ENCODE data around the gene ENDOD1. TPM values are rescaled to one million over a fixed set of nuclear protein-coding genes. Genes with fewer than 3 reads are reported as not detected.

ENDOD1 gene
- total and polyA plus RNA-seq, 2 experiments from 2014 or later: 2.0 to 2.8 TPM

DNA sequence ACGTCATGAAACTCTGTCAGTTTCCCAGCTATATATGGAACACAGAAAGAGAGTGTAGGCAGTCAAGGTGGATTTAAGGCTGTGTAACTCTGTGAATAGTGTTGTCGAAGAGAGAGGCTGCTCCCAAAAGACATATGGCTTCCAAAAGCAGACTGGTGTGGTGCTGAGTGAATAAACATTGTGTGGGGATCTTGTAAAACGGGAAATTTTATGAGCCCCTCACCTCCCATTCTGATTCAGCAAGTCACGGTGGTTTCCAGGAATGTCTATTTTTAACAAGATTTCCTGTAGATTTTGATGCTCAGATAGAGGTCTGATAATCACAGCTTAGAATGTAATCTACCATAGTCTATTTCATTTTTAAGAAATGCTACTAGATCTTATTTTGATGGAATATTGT is 73.5 kb downstream of the ENDOD1 start:
- TF ChIP-seq, protein P1, sequence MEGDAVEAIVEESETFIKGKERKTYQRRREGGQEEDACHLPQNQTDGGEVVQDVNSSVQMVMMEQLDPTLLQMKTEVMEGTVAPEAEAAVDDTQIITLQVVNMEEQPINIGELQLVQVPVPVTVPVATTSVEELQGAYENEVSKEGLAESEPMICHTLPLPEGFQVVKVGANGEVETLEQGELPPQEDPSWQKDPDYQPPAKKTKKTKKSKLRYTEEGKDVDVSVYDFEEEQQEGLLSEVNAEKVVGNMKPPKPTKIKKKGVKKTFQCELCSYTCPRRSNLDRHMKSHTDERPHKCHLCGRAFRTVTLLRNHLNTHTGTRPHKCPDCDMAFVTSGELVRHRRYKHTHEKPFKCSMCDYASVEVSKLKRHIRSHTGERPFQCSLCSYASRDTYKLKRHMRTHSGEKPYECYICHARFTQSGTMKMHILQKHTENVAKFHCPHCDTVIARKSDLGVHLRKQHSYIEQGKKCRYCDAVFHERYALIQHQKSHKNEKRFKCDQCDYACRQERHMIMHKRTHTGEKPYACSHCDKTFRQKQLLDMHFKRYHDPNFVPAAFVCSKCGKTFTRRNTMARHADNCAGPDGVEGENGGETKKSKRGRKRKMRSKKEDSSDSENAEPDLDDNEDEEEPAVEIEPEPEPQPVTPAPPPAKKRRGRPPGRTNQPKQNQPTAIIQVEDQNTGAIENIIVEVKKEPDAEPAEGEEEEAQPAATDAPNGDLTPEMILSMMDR (IDR thresholded peaks at IDR 0.05; ENCODE audit: low read depth, low read length): no peak
- Histone ChIP-seq H3K9me3 (ENCODE audit: low read depth) (no peaks in the 10 kb centered on the region), H3K4me1 (ENCODE audit: low read depth) (no peaks in the 10 kb centered on the region), H3K4me3 (no peak overlapping the region), H3K27ac (no peak overlapping the region), H3K27me3 (no peaks in the 10 kb centered on the region), H3K36me3 (no peaks in the 10 kb centered on the region)
- no peak for DNase-seq (ENCODE audit: low read depth in 1 of 2, low spot score in 1 of 2)

DNA sequence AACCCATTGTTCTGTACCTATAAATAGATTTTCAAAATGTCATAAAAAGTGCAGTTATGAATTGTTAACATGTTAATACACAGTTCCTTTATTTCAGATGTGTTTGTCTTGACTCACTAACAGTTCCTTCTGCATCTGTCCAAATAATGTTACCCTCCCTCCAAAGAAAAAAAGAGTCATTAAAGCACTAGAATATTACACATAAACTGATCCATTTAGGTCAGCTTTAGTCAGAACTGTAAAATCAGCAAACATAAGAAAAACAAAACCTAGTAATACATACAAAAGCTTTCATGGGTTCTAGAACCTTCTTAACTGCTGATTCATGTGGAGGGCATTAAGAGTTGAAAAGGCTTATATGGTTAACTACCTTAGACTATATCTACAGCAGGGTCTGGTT is 76.0 kb downstream of the ENDOD1 start:
- Histone ChIP-seq H3K4me3 (no peak overlapping the region), H3K36me3 (no peaks in the 10 kb centered on the region), H3K27me3 (no peaks in the 10 kb centered on the region), H3K27ac (no peak overlapping the region), H3K4me1 (ENCODE audit: low read depth) (no peaks in the 10 kb centered on the region), H3K9me3 (ENCODE audit: low read depth) (no peaks in the 10 kb centered on the region)
- TF ChIP-seq, protein P1 (IDR thresholded peaks at IDR 0.05; ENCODE audit: low read depth, low read length): no peak
- DNase-seq (ENCODE audit: low read depth in 1 of 2, low spot score in 1 of 2): no peak

GRCh38 chr11:95166781-95167180 is 77.1 kb downstream of the ENDOD1 start:
- DNase-seq (ENCODE audit: low read depth in 1 of 2, low spot score in 1 of 2): no peak
- TF ChIP-seq, protein P1 (IDR thresholded peaks at IDR 0.05; ENCODE audit: low read depth, low read length): no peak
- no peaks in the 10 kb centered on the region for H3K9me3 ChIP-seq (ENCODE audit: low read depth)
- no peaks in the 10 kb centered on the region for H3K4me1 ChIP-seq (ENCODE audit: low read depth)
- H3K27ac ChIP-seq: no peak overlapping the region
- H3K4me3 ChIP-seq: no peak overlapping the region
- H3K27me3 ChIP-seq: no peaks in the 10 kb centered on the region
- no peaks in the 10 kb centered on the region for H3K36me3 ChIP-seq

- H3K4me1 ChIP-seq (ENCODE audit: low read depth): no peaks in the 10 kb centered on the region
- DNase-seq (ENCODE audit: low read depth in 1 of 2, low spot score in 1 of 2): no peak
- H3K27ac ChIP-seq: no peak overlapping the region
- no peaks in the 10 kb centered on the region for H3K27me3 ChIP-seq
- no peak overlapping the region for H3K4me3 ChIP-seq
- H3K9me3 ChIP-seq (ENCODE audit: low read depth): no peaks in the 10 kb centered on the region
- H3K36me3 ChIP-seq: peaks cover 30% of the 10 kb centered on the region
- TF ChIP-seq, protein P1 (IDR thresholded peaks at IDR 0.05; ENCODE audit: low read depth, low read length): no peak
These were observed 80.6 kb downstream of the ENDOD1 start for GRCh38 chr11:95170294-95170693.

DNA sequence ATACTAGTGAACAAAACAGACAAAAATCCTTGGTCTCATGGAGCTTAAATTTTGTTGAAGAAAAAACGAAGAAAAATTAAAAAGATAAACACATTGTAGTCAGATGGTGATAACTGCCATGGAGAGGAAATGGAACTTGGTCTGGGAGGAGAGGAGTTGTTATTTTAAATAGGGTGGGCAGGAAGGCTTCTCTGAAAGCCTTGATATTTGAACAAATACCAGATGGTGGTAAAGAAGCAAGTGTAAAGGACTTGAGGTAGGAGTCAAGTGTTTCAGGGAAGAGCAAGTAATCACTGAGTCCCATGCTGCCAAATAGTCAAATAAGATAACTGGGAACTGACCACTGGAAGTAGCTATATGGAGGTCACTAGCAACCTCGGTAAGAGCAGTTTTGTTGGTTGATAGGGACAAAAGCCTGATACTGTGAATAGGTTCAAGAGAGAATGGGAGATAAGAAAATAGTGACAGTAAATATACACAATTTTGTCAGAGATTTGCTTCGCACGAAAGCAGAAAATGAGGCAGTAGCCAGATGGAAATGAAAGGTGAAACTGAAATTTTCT is 86.3 kb downstream of the ENDOD1 start:
- DNase-seq (ENCODE audit: low read depth in 1 of 2, low spot score in 1 of 2): no peak
- Histone ChIP-seq H3K27me3 (no peaks in the 10 kb centered on the region), H3K36me3 (peaks cover 53% of the 10 kb centered on the region), H3K27ac (peak overlapping the region; percentile 54), H3K4me1 (ENCODE audit: low read depth) (peaks cover 9% of the 10 kb centered on the region), H3K9me3 (ENCODE audit: low read depth) (no peaks in the 10 kb centered on the region), H3K4me3 (no peak overlapping the region)
- TF ChIP-seq, protein P1 (IDR thresholded peaks at IDR 0.05; ENCODE audit: low read depth, low read length): no peak

Other genes starting within 250 kb of the ENDOD1 start
- 55.9 and 60.4 TPM in 2 replicates for gene CWC15, start 116.3 kb upstream of the ENDOD1 start, total RNA-seq
- 77.8 and 99.2 TPM in 2 replicates for gene CWC15, start 116.3 kb upstream of the ENDOD1 start, polyA plus RNA-seq
- 3.7 and 3.8 TPM in 2 replicates for gene KDM4D, start 116.1 kb upstream of the ENDOD1 start, total RNA-seq
- gene KDM4D, start 116.1 kb upstream of the ENDOD1 start, polyA plus RNA-seq: 3.3 and 4.7 TPM in 2 replicates
- not detected in 2 replicates for gene KDM4E, start 64.6 kb upstream of the ENDOD1 start, total RNA-seq
- gene KDM4E, start 64.6 kb upstream of the ENDOD1 start, polyA plus RNA-seq: not detected in 2 replicates
- gene KDM4F, start 40.4 kb upstream of the ENDOD1 start, total RNA-seq: not detected in 2 replicates
- gene KDM4F, start 40.4 kb upstream of the ENDOD1 start, polyA plus RNA-seq: not detected in 2 replicates
- 19.0 and 19.3 TPM in 2 replicates for gene SRSF8, start 22.9 kb upstream of the ENDOD1 start, total RNA-seq
- gene SRSF8, start 22.9 kb upstream of the ENDOD1 start, polyA plus RNA-seq: 40.1 and 43.0 TPM in 2 replicates
- gene SESN3, start 141.4 kb downstream of the ENDOD1 start, total RNA-seq: 21.6 and 27.7 TPM in 2 replicates
- 3.9 and 6.0 TPM in 2 replicates for gene SESN3, start 141.4 kb downstream of the ENDOD1 start, polyA plus RNA-seq